Brain microvascular endothelial cell (primary cell): ENCODE data around the gene NAIF1.

Experiments
- DNase-seq: peaks from one replicate; pipeline ENCODE4 v3.0.0-alpha.2; 2020
- H3K27ac ChIP-seq: fragments of 250-450 bp; sonication (Bioruptor Pico); 2 replicates; pipeline ENCODE4 v1.5.1; 2020; ENCODE audit warnings: mild to moderate bottlenecking, moderate library complexity
- H3K27me3 ChIP-seq: fragments of 250-450 bp; sonication (Bioruptor Pico); replicated peaks from 2 replicates; pipeline ENCODE4 v1.5.1; 2020; ENCODE audit warnings: mild to moderate bottlenecking
- H3K36me3 ChIP-seq: fragments of 250-450 bp; sonication (Bioruptor Pico); replicated peaks from 2 replicates; pipeline ENCODE4 v1.5.1; 2020; ENCODE audit warnings: mild to moderate bottlenecking
- H3K4me3 ChIP-seq: 2 replicates; pipeline ENCODE4 v1.5.1; 2011; ENCODE audit warnings: low read depth, mild to moderate bottlenecking, control low read depth, low read length, moderate library complexity
- CTCF ChIP-seq: IDR thresholded peaks from 2 replicates; pipeline ENCODE4 v1.5.1; 2011; ENCODE audit warnings: low read depth, mild to moderate bottlenecking, moderate library complexity, low read length, control low read depth, inconsistent platforms; ENCODE audit errors: missing control alignments
- in situ Hi-C: cut with HindIII; loops from 2 replicates; pipeline ENCODE4 v1.10.0; 2017; ENCODE audit warnings: low sequenced_read_pairs, low pct_ligation_motif_present

NAIF1 gene

GRCh38 chr9:128067645-128068385, 695 bp upstream of the NAIF1 start, which contains the start of gene SLC25A25:
Gene SLC25A25, plus strand, starts transcription at chr9:128068232. Its CDS starts 88 bp downstream, at chr9:128068320.
- in situ Hi-C loops: no loop called here
- peak within 1 kb of the TSS; percentile 84 for H3K4me3 ChIP-seq
- TF ChIP-seq CTCF: no peak
- peak; percentile 99 for DNase-seq
- H3K27ac ChIP-seq: peak within 1 kb of the TSS; percentile 97
- H3K36me3 ChIP-seq: no peaks in the 10 kb centered on the region
- H3K27me3 ChIP-seq: no peaks in the 10 kb centered on the region

- DNase-seq: no peak
- H3K36me3 ChIP-seq: no peaks in the 10 kb centered on the region
- peak overlapping the region; percentile 52 for H3K4me3 ChIP-seq
- H3K27me3 ChIP-seq: no peaks in the 10 kb centered on the region
- TF ChIP-seq CTCF: no peak
- in situ Hi-C loops: no loop called here
- H3K27ac ChIP-seq: no peak overlapping the region
Observed at GRCh38 chr9:128065907-128066712, 1.0 kb downstream of the NAIF1 start.

- no peak for TF ChIP-seq CTCF
- no peak overlapping the region for H3K4me3 ChIP-seq
- no peaks in the 10 kb centered on the region for H3K27me3 ChIP-seq
- no peak overlapping the region for H3K27ac ChIP-seq
- in situ Hi-C loops: no loop called here
- no peaks in the 10 kb centered on the region for H3K36me3 ChIP-seq
- no peak for DNase-seq
Observed at GRCh38 chr9:128062846-128063831, 4.0 kb downstream of the NAIF1 start.

- in situ Hi-C loops: no loop called here
- Histone ChIP-seq H3K27ac (no peak overlapping the region), H3K27me3 (no peaks in the 10 kb centered on the region), H3K36me3 (no peaks in the 10 kb centered on the region), H3K4me3 (no peak overlapping the region)
- no peak for DNase-seq
- TF ChIP-seq CTCF: no peak
Observed at GRCh38 chr9:128062279-128062678, 4.8 kb downstream of the NAIF1 start.

GRCh38 chr9:128061275-128061960, 5.7 kb downstream of the NAIF1 start:
- in situ Hi-C loops: no loop called here
- Histone ChIP-seq H3K4me3 (no peak overlapping the region), H3K36me3 (no peaks in the 10 kb centered on the region), H3K27ac (no peak overlapping the region), H3K27me3 (no peaks in the 10 kb centered on the region)
- DNase-seq: no peak
- no peak for TF ChIP-seq CTCF
